IMR-90 (cell line): ENCODE measurements around the gene SPINDOC.

Source experiments
- POLR2A ChIP-seq: IDR thresholded peaks from 2 replicates; pipeline ENCODE4 v1.6.1; 2012; ENCODE audit warnings: mild to moderate bottlenecking, low read depth, low read length
- RAD21 ChIP-seq: IDR thresholded peaks from 2 replicates; pipeline ENCODE4 v1.6.1; 2012; ENCODE audit warnings: low read length, improper control_type of control experiment

- TF ChIP-seq POLR2A (no peak), RAD21 (no peak)
Measured at GRCh38 chr11:63853476-63853875, 40.2 kb downstream of the SPINDOC start.
